D341Med (cell line): ENCODE measurements around the gene ARL16.

Experiments used
- DNase-seq: peaks from one replicate; pipeline ENCODE4 v3.0.0; 2012; ENCODE audit warnings: low spot score

Gene ARL16, protein sequence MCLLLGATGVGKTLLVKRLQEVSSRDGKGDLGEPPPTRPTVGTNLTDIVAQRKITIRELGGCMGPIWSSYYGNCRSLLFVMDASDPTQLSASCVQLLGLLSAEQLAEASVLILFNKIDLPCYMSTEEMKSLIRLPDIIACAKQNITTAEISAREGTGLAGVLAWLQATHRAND

DNA sequence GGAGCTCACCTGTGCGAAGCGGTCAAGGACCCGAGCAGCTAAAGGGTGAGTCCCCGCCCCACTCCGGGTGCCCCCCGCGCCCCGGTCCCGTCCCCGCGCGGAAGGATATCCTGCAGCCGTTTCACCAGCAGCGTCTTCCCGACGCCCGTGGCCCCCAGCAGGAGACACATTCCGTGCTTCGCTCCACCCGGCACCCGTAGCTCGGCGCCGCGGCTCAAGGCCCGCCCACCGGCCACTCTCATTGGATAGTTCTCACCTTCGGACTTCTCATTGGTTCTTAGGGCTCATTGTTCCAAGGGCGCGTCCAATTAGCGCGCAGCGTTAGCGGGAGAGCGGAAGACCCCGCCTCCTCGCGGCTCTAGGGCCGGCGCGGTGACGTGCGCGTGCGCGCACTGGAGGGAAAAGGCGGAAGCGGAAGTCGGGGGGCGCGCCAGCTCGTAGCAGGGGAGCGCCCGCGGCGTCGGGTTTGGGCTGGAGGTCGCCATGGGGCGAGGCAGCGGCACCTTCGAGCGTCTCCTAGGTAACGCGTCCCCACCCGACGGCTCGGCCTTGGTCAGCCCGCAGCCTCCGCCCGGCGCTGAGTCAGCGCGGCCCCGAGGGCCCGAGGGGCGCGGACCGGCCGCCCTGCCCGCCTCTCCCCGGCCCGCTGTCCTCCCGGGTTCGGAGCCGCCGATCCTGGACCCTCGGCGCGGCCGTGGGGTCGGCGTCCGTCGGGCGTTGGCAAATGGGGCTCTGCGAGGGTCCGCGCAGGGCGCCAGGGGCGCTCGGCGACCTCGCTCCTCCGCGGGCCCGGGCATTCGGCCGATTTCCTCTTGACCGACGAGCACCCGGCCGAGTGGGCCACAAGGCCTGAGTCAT is at the start of gene ARL16, which contains the start of gene HGS:
Gene ARL16 (minus strand): TSS at position 214 of the 858 bp plus-strand sequence. CDS start 44 bp downstream, at position 170.
Gene HGS (plus strand): TSS at position 428 of the 858 bp plus-strand sequence. CDS start 56 bp downstream, at position 484.
- peak; percentile 100 for DNase-seq

DNA sequence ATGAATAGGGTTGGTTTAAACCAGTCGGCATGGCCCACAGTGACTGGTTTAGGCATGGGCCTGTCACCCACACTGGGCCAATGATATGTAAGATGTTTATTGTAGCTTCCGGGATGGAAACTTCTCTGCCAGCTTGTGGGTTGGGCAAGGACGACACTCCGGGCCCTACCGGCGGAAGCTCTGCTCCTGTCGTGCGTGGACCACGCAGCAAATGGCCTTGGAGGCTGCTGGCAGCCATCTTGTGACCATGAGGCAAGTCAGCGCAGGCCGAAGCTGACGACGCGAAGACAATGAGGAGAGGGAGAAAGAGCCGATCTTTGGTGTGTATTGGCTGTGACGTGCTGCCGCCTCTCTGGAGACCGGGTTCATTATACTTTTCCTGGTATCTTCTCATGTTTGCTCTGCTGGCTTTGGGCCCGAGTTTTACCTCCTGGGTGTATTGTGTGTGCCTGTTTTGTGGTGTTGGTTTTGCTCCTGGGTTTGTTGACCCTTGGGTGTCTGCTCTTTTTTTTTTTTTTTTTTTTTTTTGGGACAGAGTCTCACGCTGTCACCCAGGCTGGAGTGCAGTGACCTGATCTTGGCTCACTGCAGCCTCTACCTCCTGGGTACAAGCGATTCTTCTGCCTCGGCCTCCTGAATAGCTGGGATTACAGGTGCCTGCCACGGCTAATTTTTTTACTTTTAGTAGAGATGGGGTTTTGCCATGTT is 43.9 kb upstream of the ARL16 start:
- DNase-seq: no peak

DNA sequence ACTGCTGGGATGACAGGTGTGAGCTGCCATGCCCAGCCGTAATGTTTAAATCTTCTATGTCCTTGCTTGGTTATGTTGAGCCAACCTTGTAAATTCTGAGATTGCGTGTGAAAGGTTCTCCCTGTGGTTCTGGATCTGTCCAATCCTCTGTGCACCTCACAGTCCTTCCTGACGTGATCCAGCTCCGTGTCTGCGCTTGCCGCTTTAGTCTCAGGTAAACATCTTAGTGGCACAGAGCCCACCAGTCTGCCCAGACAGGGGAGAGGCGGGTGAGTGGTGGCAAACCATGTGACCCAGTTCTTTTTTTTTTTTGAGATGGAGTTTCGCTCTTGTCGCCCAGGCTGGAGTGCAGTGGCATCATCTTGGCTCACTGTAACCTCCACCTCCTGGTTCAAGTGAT is 42.4 kb upstream of the ARL16 start:
- DNase-seq: no peak

DNA sequence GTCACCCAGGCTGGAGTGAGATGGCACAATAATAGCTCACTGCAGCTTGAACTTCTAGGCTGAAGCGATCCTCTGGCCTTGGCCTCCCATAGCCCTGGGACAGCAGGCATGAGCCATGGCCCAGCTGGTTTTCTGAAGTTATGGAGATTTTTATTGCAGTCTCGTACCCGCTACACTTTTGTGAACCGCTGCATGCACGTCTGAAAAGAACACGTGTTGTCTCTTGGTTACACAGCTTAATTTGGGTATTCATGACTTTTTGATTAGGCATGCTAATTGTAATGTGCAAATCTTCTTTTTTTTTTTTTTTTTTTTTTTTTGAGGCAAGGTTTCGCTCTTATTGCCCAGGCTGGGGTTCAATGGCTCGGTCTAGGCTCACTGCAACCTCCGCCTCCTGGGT is 41.8 kb upstream of the ARL16 start:
- no peak for DNase-seq

DNA sequence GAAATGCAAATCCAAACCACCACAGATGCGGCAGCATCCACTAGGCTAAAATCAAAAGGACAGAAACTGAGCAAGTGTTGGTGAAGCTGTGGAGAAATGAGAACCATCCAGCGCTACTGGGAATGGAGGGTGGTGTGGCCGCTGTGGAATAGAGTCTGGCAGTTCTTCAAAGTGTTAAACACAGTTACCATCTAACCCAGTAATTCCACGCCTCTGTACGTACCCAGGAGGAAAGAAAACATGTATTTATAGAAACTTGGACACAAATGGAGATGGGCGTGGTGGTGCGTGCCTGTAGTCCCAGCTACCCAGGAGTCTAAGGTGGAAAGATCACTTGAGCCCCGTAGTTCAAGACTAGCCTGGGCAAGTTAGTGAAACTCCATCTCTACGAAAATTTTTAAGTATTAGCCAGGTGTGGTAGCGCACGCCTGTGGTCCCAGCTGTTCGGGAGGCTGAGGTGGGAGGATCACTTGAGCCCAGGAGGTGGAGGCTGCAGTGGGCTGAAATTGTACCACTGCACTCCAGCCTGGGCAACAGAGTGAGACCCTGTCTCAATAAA is 40.1 kb upstream of the ARL16 start:
- no peak for DNase-seq

DNA sequence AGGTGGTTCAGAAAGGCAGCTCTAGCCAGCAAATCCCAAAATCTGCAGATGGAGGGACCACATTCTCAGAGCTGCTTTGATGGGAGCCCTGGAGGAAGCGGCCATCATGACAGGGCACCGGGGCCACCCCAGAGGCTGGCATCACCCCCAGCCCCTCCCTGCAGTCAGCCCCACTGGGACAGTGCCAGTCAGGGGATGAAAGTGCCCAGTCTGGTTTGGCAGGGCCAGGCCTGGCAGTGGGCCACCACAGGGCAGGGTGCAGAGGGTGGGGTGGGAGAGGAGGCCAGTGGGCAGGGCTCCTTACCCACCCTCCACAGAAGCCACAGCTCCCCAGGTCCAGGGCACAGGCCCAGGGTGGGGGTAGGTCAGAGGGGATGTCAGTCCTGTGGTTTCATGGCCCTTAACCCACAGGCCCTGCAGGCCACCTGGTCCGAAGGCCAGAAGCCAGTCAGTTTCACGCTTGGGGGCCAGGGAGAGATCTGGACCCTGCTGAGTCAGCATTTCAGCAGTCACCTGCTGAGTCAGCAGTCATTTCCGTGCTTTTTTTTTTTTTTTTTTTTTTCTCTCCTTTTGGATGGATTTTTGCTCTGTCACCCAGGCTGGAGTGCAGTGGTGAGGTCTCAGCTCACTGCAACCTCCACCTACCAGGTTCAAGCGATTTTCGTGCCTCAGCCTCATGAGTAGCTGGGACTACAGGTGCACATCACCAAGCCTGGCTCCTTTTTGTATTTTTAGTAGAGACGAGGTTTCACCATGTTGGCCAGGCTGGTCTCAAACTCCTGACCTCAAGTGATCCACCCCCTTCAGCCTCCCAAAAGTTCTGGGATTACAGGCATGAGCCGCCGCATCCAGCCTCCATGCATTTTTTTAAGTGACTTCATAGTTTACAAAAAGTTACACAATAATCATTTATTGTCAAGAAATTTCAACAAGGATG is 38.9 kb upstream of the ARL16 start:
- no peak for DNase-seq

DNA sequence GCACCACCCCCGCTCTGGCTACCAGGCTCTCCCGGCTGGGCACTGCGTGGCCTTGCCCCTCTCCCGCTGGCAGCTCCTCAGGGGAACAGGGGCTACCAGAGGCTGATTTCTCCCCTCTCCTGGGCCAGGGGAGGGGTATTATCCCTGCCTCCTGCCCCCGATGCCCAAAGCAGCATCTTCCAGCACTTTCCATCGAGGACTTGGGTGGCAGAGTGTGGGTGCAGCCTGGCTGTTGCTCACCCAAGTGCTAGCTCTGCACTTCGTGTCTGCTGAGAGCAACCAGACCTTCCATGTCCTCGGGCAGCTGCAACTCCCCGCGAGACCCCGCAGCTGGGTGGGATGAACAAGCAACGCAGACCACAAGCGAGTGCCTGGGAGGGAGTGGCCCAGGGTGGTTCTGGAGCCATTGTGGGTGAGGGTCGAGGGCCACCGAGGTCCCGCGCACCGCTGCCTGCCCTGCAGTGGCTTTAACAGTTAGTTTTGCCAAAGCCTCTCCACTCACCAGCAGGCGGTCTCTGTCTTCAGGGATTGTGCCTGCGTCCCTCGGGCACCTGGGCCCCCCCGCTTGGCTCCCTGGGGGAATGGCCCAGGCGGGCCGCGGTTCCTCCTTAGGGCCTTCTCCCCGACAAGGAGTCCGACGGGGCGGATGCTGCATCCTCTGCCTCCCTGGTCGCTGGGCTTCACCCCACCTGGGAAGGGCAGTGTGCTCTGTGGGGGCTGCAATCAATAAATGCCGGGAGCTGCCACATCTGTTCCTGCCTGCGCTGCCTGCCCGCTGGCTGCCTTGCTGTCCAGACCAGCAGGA is 36.9 kb upstream of the ARL16 start:
- DNase-seq: no peak

DNA sequence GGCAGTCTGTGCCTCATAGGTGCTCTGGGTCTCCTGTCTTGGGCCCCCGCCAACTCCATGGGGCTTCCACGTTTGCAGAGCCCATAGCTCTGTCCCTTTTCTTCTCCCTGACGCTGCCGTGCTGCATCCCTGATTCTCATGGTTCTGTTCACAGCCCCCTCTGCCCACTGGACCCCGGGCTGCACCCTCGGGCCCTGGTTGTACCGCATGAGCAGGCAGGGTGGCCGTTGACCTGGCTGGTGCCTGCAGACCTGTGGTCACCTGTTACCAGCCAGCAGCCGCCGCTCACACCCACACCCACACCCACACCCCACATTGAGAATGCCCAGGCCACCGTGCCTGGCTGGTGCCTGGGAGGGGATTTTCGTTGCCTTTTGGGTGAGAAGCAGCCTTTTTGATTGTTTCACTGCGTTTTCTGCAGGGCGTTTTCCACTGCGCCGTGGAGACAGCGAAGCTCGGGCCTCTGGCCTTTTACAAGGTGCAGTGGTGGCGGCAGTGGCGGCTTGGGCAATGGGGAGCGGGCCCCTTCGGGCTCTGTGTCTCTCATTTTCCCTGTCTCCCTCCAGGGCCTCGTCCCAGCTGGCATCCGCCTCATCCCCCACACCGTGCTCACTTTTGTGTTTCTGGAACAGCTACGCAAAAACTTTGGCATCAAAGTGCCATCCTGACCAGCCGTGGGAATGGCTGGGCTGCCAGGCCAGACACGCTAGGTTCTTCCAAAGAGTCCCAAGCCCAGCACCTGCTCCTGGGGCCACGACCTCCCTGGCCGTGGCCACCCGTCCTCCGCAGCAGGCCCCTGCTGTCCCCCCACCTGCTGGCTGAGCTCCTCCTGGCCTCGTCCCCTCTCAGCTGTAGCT is 36.0 kb upstream of the ARL16 start:
- DNase-seq: no peak

DNA sequence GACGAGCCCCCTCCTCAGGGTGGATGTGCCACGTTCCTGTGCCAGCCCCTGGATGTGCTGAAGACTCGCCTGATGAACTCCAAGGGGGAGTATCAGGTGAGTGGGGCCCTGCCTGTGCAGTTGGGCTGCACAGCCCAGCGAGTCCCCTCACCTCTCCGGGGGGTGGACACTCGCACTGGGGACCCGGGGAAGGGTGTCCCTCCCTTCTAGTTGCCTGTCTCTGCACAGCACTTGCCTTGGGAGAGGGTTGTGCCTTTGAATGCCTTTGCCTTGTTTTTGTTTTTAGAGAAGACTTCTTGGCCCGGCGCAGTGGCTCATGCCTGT is 34.1 kb upstream of the ARL16 start:
- no peak for DNase-seq

DNA sequence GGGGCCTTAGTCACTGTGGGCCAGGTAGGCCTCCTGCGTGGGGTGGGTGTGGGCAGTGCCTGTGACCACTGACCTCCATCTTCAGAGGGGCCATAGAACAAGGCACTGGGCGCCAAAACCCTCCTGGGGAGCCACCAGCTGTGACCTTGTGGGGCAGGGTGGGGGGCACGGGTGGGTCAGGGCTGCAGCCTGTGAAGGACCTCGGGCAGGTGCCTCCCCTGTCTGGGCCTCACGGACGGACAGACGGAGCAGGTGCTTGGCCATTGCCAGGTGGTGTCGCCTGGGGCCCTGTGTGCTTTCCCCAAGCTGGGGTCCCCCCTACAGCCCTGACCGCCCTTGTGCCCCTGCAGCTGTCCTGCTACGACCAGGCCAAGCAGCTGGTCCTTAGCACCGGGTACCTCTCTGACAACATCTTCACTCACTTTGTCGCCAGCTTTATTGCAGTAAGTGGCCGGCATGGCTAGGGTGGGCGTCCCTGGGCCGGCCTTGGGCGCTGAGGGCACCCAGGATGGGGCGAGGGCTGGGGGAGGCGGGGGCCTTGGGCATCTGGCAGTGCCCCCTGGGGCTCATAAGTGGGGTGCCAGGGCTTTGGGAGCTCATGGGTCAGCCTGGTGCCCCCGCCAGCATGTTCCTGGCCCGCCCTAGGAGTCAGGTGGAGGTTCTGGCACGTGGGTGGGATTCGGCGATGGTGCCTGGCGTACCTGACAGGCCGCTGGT is 33.6 kb upstream of the ARL16 start:
- no peak for DNase-seq

DNA sequence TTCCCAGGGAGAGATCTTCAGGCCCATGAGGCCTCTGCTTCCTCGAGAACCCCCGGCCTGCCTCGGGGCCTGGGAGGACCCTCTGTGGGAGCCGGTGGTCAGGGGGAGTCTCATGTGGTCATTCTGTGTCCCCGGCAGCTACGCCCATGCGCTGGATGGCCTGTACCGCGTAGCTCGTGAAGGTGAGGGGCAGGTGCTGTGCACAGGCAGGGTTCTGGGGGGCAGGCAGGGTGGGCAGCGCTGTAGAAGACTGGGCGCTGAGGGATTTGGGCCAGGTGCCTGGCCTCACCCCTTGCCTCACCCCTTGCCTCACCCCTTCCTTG is 33.0 kb upstream of the ARL16 start:
- no peak for DNase-seq

DNA sequence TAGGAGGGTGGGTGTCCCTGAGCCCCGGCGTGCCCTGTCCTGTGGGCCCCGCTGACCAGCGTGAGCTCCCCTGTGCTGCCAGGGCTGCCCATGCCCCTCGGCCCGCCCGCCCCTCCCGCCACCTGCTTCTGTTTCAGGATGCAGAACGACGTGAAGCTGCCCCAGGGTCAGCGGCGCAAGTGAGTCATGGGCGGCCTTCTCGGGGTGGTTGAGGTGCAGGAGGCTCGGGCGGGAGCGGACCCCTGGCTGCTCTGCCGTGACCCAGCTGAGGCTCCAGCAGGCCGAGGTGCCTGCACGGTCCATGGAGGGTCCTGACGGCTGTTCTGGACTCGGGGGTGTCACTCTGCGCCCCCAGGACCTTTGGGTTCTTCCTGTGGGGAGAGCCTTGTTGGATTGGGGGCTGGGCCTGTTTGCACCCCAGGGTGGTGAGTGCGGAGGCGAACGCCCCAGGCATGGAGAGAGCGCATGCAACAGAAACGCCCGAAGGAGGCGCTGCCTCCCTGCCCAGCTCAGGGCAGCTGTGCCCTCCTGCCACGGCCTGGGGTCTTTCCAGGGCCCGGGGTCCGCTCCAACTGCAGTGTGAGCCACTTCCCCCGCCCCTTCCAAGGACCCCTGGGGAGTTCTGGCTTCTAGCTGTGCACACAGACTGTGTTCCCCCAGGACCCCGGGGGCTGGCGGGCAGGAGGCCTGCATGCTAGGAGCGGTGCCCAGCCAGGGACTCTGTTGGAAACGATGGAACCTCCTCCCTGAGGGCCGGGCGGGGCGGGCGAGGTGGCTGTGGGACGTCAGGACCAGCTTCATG is 32.5 kb upstream of the ARL16 start:
- no peak for DNase-seq

DNA sequence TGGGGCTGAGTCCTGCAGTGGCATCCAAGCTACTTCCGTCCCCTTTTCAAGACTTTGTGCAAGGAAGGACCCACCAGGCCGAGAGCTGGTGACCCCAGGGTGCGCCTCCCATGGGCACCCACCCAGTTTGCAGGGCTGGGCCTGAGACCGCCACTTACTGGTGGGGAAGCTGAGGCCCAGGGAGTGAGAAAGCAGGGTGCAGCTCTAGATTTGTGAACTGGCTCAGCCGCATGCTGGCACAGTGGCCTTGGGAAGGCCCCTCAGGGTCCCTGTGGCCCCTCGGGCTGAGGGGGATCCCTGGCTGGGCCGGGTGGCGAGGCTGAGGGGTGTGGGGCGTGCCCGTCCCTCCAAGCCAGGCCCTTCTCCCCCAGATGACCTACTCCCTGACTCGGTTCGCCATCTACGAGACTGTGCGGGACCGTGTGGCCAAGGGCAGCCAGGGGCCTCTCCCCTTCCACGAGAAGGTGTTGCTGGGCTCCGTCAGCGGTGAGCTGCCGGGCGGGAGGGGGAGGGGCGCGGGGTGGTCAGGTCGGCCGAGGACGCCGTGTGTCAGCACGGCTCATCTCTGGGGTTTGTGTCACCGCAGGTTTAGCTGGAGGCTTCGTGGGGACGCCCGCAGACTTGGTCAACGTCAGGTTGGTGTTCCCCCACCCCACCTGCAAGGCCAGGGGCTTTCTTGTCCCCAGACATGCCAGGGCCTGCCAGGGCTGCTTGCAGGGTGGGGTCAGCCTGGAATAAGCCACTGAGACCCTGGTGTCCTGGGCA is 31.7 kb upstream of the ARL16 start:
- no peak for DNase-seq

DNA sequence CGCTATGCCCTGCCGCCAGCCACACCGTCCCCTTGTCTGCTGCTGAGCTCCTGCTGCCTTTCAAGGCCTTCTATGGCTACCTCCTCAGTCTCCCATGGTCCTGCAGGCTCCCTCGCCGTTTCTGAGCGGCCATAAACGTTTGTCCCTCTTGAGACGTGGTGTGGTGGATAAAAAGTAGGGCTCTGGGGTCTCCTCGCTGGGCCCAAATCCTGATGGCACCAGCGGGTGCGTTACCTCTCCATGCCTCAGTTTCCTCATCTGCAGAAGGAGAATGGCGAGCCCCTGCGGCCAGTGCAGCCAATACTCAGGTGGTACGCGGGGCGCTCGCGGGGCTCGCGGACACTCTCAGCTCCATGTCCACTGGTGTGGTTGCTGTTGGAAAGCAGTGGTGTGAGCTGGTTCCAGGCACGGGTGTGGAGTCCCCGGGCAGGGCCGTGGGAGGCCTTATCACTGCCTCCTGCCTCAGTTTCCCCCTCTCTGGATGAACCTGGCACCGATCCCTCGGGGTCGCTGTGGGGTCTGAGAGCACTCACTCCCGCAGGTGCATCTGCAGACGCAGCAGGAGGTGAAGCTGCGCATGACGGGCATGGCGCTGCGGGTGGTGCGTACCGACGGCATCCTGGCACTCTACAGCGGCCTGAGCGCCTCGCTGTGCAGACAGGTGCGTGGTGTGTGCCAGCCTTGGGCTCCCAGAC is 31.0 kb upstream of the ARL16 start:
- DNase-seq: no peak

DNA sequence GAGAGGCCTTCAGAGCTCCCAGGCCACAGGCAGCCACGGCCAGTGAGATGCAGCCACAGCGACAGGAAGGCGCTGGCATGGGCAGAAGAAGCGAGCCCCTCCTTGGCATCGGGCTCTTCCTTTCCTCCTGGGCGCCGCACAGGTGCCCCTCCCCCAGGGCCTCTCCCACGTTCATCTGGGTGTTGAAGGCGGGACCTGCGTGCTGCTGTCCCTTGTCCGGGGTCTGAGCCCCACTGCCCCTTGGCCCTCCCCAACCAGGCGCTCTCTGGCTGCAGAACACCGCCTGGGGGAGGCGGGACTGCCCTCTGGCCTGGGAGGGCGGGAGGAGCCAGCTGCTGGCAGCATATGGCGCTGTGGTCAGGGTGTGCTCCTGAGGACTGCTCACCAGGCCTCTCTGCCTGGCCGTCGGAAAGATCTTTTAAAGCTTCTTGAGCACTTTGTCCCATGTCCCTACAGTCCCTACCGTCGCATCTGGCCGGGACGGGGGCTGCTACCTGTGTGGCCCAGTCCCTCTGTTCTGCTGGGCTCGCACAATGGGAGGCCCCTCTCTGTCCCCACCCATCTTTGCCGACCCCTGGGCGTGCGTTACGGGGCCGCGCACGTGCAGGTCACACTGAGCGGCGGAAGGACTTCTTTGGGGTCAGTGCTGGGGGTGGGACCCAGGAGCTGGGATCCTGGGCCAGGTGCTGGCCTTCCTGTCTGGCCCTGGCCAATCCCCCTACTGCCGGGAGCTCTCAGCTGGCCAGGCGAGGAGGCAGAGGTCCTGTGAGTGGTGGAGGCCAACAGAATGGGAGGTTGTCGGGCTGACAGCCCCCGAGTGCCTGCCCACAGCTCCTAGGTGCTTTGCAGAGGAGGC is 30.2 kb upstream of the ARL16 start:
- no peak for DNase-seq

DNA sequence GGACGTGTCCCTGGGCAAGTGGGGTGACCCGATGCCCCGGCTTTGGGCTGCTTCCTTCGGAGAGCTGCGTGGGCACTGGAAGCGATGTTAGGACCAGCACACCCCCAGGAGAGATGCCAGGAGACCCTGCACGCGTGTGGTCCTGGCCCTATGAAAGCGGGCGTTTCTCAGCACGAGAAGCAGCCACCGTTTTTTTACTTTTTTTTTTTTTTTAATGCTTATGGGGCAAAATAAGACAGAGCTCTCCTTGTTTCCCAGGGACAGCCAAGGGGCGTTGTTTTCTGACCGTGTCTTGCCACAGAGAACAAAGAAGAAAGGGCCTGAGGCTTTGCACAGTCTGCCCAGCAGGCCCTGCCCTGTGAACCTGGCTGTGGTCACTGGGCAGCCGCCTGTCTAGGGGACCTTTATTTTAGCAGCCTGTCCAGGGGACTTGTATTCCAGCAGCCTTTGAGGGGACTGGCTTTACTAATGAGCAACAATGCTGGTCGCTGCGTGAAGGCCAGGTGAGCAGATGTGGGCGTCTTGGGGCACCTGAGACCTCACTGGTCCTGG is 29.5 kb upstream of the ARL16 start:
- DNase-seq: no peak
